Anterior cingulate cortex (tissue), 58 donors: ENCODE results near the gene SIGLEC1.

Experiments used
- DNase-seq, 58 donors: peaks; one replicate each; lab custom pipeline; 2025; lab: John Stamatoyannopoulos, UW

The SIGLEC1 gene

DNA sequence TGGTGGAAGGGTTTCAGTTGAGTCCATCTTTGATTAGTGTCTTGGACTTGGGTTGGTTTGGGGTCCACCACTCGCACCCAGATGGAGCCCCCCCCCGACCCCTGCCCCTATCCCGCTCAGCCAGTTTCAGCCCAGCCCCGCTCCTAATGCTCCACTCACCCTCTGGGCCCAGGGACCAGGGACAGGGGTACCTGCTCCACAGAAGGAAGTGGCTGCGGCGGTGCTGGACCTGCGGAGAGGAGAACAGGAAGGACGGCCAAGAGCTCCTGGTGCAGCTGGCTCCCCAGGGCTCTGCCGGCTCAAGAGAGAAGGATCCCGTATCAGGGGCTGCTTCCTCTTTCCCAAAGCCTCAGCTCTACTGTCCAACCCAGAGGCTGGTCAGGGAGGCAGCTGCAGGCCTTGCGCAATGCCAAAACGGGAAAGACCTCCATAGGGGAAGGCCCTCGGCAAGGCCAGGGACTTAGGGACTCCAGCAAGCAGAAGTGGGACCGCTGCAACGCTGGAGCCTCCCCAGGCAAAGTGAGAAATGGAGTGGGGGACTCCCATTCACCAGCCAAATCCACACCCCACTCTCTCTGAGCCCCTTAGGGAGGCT, at the start of gene SIGLEC1:
Gene SIGLEC1, minus strand, starts transcription at position 322 of the 595 bp plus-strand sequence. CDS start 5,472 bp downstream, outside the sequence.
- peak in 26 of 58 donors; percentile 4 to 54 (median 20) for DNase-seq

DNA sequence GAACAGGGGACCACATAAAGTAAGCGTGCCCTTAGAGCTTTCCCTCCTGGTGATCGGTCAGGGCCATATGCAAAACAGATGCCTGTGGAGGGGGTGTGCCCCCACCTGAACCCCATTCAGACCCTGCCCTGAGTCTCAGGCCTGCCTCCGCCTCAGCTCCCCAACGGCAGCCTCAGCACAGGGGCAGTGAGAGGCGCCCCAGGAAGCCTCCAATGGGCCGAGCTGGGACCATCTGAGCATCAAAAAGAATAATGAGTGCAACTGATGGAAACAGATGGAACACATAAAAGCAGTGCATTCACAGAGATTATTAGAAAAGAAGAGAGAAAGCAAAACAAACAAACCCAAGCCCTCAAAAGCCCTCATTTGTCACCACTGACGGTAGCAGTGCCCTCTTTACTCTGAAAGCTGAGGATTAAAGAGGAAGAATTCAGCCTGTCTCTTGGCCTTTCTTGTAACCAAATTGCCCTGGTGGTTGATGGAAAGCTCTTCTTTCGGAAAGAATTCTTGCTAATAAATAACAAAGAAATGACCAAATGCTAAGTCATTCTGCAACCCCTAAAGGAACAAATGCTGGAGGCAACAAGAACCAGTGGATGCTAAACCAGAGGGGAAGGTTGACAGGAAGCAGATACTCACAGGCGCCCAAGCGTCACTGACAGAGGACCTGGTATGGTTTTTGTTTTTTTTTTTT, 48.4 kb upstream of the SIGLEC1 start:
- no peak for DNase-seq

DNA sequence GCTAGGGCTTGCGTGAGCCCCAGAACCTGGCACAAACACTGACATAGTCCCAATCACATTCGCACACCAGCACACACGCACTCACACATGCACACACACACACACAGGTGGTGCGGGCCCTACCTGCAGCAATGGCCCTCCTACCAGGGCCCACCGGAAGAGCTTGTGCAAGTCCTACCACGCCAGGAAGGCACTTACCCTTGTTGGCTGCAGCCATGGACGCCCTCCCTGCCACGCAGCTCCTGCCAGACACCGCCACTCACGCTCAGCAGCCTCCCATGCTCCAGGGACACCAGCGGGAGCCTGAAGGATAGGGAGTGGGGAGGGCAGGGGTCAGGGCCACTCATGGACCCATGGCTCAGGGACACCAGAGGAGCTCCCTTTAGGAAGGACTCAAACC, 47.5 kb upstream of the SIGLEC1 start:
- no peak for DNase-seq

DNA sequence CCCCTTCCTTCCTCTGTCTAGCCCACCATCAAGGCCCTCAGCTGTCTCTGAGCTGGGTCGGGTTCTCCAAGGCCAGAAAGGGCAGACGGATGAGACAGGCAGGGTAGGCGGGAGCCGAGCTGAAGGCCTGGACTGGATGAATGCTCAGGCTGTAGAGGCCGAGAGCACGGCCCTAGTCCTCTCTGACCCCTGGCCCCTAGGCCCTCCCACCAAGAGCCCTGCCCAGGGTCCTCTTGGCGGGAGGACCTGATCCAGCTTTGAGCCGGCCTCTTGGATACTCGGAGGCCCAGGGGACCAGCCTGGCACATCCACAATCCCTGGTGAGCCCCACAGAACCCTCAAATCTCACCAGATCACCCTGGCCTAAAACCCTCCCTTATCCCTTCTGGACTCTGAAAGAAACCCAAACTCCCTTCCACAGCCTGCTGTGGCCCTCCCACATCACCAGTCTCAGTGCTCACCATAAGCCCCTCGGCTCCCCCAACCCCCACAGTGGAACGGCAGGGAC, 47.0 kb upstream of the SIGLEC1 start:
- DNase-seq, result no peak

DNA sequence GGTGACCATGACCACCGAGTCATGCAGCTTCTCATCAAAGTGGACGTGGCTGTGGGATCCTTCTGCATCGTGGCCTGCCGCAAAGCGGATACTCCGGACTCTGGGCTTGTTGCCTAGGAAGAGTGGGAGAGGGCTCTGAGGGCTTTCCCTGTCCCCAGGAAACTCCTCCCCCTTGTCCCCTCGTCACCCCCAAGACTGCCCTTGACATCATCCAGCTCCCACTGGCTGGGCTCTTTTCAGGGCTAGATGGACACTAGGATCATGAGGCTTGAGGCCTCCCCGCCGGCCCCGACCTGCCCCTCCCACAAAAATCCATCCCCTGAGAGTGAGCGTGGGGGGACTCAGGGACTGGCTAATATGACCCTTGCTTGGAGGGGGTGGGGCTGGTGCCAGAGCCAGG, 46.2 kb upstream of the SIGLEC1 start:
- DNase-seq, result no peak

DNA sequence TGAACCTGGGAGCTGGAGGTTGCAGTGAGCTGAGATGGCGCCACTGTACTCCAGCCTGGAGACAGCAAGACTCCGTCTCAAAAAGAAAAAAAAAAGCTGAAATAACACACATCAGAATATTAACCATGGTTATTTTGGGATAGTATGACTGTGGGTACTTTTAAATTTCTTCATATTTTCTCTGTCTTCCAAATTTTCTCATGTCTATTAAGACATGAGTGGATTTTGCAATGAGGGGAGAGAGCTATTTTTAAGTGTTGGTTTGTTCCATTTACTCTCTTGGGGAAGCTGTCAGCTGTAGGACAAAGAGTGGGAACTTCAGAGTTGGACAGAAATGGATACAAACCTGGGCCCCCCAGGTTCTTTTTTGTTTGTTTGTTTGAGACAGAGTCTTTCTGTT, 44.9 kb upstream of the SIGLEC1 start:
- no peak for DNase-seq

DNA sequence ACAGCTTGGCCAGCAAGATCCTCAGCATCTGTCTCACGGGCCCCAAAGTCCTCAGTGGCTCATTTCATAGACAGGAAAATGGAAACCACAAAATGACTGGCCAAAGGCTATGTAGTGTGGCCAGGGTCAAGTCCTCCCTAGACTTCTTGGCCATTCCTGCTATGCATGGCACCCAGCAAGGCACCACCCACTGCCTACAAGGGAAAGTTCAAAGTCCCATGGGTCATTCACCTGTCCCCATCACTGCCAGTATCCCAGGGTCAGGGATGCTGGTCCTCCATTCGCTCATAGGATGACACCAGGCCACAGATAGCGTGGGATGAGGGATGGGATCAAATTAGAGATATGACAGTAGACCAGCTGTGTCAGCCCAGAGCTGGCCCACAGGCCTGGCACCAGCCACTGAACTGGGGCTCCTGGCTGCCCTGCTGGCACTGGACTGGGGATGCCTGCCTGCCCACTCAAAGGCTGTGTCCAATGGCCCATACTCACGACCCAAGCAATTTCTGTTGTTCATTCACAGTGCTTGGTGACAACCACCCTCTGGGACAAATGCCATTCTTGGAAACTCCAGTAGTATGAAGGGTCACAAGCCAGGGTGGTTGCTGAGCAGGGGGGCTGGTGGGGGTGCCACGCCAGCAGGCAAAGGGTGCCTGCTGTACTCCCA, 43.5 kb upstream of the SIGLEC1 start:
- DNase-seq, result peak in 4 of 58 donors; percentile 20 to 60 (median 28)

DNA sequence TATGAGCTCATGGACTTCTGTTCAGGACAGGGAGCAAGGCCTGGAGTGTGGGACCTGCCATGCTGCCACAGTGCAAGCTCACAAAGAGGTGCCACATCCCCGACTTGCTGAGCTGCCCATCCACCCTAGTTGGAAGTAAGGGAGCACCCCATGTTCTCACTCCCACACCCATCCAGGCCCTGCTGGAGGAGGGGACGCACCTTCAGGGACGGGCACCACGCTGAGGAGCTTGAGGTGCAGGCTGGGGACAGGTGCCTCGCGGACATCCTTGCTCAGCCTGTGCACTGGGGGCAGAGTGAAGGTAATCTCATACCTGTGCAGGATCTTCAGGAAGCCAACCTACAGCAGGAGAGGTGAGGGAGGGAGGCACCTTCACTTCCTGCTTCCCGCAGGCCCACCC, 42.9 kb upstream of the SIGLEC1 start:
- no peak for DNase-seq

DNA sequence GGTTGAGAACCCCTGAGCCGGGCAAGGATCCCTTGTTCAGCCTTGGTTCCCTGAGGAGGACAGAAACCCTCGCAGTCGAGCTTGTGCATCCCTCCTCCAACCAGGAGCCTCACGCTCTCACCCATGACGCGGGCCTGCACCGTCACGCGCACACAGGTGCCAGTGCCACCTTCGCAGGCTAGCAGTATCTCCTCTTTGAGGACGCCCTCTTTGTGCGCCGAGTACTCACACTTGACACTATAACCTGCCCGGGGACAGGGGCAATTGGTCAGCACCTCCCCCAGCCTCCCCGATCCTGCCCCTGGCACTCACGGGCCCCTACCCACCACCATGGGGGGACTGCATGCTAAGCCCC, 41.9 kb upstream of the SIGLEC1 start:
- no peak for DNase-seq

DNA sequence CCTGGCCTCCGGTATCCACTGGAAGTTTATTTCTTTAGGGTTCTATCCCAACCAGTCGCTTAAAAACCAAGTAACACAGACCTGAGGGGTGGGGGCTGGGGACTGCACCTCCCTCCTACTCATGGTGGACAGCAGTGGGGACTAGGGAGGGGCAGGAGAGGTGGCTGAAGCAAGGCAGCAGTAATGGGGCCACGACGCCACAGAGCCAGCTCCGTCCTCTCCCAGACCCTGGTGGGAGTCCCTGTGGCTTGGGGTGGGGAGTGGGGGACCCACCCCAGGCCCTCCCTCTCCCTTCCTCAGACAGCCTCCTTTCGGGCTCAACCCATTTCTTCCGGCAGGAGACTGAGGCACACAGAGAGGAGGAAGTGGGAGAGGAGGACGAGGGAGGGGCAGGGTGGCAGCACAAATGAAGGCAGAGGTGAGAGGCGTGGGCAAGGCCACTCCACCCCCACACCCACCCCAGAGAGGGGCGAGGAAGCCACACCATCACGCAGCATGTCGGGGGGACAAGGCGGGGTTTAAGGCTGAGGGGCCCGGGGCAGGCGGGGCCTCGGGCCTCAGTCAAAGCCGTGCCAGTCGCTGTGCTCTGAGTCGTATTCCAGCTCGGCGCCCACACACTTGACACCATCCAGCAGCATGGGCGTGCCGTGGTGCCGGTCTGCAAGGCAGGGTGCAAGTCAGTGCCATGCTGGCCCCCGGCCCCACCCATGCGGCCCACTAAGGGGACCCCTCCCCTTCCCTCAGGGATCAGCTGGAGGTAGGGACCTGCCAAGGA, 41.3 kb upstream of the SIGLEC1 start:
- peak in 1 of 58 donors; percentile 16 for DNase-seq

DNA sequence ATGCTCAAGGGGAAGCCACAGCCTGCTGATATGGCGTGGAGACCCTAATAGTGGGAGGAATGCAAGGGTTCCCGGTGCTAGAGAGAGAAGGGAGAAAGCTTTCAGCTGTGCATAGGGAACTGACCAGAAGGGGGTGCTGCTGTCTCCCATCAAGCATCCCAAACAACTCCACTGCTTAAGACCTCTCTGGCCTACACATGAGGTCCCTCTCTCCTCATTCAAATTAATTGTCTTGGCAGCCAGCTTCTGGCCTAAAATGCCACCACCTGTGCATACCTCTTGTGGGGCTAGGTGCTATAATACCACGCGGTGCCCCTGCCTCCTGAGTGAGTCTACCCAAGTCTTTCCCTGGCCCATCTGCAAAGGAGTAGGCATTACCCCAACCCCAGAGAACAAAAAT, 40.7 kb upstream of the SIGLEC1 start:
- DNase-seq, result peak in 36 of 58 donors; percentile 8 to 65 (median 30)

DNA sequence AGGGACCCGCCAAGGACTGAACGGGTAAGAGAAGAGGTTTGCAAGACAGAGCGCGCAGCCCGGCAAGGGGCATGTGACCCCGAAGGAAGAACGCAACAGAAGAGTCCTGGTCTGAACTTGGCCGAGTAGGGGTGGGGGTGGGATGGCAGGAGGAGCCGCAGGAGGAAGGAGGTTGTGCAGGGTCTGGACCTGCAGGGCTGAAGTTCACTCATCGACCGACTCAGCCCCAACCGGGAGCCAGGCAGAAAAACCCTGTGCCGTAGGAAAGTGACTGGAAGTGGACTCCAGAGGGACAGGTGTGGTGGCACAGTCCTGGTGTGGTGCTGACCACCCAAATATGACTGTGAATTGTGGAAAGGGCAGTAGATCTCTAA, 40.0 kb upstream of the SIGLEC1 start:
- no peak for DNase-seq

DNA sequence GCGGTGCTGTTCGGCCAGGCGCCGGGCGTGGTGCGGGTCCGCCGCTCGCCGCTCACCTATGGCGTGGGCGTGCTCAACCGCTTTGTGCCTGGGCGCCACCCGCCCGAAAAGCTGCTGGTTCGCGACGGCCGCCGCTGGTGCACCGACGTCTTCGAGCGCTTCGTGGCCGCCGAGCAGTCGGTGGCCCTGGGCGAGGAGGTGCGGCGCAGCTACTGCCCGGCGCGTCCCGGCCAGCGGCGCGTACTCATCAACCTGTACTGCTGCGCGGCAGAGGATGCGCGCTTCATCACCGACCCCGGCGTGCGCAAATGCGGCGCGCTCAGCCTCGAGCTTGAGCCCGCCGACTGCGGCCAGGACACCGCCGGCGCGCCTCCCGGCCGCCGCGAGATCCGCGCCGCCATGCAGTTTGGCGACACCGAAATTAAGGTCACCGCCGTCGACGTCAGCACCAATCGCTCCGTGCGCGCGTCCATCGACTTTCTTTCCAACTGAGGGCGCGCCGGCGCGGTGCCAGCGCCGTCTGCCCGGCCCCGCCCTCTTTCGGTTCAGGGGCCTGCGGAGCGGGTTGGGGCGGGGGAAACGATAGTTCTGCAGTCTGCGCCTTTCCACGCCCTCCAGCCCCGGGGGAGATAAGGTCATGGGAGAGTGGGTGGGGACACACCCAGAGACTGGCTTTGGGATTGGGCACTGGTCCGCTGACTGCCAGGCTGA, 39.4 kb upstream of the SIGLEC1 start:
- peak in 8 of 58 donors; percentile 9 to 45 (median 22) for DNase-seq

DNA sequence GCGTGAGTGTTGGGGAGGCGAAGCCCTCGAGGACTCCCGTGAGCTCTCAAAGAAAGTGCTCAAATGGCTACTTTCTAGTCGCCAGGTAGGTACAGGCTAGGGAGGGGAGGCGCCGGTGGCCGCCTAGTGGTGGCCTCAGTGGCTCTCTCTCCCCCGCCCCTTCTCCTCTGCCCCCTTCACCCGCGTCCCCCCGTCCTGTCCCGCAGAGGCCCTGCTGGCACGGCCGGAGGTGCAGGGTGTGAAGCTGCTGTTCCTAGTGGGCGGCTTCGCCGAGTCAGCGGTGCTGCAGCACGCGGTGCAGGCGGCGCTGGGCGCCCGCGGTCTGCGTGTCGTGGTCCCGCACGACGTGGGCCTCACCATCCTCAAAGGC, 38.9 kb upstream of the SIGLEC1 start:
- DNase-seq, result no peak

DNA sequence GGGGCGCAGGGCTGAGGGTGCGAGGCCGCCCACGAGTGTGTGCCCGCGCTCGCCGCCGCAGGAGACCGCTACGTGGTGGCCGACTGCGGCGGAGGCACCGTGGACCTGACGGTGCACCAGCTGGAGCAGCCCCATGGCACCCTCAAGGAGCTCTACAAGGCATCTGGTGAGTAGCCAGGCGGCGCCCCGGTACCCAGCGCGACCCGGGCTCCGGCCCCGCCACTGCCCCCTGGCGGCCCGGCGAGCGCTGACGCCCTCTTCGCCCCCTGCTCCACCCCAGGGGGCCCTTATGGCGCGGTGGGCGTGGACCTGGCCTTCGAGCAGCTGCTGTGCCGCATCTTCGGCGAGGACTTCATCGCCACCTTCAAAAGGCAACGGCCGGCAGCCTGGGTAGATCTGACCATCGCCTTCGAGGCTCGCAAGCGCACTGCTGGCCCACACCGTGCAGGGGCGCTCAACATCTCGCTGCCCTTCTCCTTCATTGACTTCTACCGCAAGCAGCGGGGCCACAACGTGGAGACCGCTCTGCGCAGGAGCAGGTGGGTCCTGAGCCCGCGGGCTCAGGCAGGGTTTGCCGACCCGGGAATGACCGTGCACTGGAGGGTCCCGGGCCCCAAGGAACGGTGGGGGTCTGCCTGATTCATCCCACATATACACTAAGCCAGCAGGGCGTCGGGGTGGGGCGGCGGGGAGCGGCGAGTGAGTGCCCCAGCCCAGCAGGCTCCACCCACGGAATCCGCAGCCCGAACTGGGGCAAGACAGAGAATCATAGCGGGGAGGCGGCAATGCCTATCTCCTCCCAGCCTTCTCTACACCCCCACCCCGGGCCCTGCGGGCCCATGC, 37.5 kb upstream of the SIGLEC1 start:
- peak in 7 of 58 donors; percentile 17 to 33 (median 25) for DNase-seq

DNA sequence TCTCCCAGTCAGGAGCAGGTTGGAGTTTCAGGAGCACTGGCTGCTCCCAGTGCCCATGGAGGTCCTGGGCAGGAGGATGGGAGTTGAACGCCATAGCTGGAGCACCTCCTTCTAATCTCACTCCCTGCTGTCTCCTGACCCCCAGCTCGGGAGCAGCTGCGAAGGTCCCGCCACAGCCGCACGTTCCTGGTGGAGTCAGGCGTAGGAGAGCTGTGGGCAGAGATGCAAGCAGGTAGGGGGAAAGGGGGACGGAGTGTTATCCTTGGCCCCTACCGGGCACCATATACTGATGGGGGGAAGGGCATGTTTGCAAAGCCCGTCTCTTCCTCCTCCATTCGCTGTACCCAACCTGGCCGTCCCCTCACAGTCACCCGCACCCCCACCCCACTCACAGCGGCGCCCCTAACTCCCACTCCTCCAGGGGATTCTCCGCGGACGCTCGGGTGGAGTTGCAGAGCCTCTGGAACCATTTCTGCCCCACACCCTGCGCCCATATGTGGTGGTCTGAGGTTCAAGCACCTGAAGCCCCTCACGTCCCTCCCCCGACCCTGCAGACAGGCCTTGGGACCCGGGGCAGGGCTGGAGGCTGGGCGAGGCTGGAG, 36.8 kb upstream of the SIGLEC1 start:
- no peak for DNase-seq

DNA sequence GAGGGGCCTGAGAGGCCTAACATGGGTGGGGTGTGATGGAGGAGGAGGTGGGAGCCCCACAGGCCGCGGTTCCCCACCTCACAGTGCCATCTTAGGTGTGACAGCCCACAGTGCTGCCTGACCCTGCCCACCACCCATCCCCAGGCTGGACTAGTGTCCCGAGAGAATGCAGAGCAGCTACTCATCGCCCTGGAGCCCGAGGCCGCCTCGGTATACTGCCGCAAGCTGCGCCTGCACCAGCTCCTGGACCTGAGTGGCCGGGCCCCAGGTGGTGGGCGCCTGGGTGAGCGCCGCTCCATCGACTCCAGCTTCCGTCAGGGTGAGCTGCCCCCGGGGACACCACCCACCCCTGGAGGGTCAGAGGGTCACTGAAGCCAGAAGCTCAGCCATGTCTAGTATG, 35.7 kb upstream of the SIGLEC1 start:
- DNase-seq, result no peak

DNA sequence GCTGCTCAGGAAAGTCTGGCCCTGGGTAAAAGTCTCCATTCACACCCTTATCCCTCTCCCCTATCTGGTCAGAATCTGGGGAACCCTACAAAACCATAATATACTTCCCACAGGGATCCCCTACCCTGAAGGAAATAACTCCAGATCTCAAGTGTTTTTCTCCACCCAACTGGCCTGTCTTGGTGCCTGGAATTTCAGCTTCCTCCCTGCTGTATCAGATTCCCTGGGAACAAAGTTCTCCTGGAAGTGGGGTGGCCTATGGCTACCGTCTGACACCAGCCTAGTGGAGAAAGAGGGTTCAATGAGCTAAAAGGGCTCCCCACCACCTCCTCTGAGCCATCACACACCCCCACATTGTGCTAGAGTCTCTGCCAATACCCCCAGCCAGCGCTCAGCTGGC, 35.1 kb upstream of the SIGLEC1 start:
- no peak for DNase-seq

DNA sequence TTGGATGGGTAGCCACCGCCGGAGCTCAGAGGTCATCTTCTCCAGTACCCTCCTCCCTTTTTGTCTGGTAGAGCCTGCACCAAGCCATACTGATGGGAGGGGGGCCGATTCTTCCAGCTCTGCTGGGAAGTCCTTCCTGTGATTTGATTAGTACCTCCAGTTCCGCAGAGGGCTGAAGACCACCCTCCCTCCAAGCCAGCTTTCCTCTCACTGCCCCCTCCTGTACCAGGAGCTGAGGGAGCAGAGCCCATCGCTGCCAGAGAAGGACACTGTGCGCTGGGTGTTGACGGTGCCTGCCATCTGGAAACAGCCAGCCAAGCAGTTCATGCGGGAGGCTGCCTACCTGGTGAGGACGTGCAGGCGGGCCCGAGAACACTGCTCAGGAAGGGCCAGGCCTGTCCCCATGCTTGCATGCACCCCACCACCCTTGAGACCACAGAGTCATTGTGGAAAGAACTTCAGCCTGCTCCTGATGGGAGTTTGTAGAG, 33.3 kb upstream of the SIGLEC1 start:
- no peak for DNase-seq
